HTERT RPE-1 (cell line): ENCODE data around the gene ROBO2.

ENCODE experiments used
- in situ Hi-C: fragments of 300-500 bp; cut with MboI; formaldehyde crosslinking; loops from 4 replicates; pipeline ENCODE4 v1.14.3; 2020; ENCODE audit warnings: low sequenced_read_pairs

The ROBO2 gene

DNA sequence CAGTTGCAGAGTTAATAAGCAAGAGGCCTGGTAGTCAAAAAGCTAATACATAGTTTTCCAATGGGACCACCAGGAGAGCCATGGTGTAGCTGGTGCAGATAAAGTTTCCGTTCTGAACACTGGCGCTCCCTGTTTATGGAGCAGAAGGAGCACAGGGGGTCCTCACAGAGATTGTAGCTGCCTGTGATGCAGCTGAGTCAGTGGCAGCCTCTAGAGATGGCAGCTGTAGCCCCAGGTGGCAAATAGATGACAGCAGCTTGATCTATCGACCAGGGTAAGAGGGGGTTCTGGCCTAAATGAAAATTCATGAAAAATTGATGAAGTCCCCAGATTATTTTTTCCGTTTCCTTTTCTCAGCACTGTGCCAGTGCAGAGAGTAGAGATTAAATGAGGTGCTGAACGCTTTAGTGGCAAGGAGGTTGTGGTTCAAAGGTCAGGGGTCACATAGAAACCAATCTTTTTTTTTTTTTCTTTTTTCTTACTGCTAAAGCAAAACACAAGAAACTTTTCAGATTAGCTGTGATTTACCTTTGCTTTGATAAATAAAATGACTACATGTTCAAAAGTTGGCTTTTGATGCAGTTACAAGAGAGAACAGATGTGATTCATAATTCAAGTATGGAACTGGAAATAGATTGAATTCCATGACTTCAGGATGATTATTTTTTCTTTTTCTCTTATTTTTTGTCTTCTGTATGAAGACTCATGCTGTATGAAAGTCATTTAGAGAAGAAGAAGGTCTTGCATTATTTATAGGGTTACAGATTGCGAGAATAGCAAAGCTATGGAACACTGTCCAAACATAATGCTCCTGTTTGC lies 63.3 kb downstream of the ROBO2 start:
- in situ Hi-C loops, result no loop called here

DNA sequence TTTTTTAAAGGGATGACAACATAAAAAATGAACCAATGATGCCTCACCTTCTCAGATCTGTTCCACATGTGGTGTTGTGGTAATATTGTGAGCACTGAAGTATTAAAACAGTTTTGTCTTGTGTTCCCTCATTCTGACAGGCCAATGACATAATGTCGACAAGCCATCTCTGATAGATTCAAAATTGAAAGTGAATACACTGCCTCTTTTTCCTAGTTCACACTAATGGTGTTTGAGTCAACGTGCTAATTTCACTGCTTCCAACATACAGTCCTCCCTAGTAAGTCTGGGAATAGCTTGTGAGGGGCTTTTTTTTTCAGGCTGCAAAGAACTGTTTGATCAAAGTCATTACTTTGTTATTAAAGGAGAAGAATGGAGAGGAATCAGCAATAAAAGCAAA lies 82.8 kb downstream of the ROBO2 start:
- in situ Hi-C loops, result no loop called here

DNA sequence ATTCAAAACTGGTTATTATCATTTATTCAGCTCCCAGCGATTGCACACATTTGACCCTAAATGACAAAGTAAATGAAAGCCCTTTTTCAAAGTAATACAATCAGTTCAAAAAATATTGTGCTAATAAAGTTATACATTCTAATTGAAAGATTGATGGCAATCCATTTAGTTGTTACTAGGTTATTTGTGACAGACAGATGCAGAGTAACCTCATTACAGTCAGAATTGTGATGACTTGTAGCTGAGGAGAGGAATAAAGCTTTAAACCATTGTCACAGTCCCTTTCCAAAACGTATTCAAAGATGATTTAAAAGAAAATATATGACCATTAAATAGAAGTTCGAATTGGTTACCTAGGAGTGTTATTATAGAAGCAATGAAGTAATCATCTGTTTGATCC lies 86.1 kb downstream of the ROBO2 start:
- in situ Hi-C loops, result no loop called here

DNA sequence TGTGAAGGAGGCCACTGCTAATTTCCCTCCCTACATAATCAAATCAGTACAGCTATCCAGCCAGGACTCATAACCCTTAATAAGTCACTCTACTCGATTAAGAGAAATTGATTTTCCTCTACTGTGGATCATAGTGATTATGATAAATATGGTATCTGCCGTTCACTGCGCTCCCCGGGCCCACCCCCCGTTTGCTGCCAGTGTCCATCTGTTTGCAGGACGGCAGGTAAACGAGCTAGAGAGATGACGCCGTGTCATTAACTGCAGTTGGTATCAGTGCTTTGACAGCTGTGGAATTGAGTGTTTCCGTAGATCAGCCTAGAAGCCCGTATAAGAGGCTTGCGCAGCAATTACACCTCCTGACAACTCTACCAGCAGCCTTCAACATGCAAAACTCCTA lies 94.9 kb downstream of the ROBO2 start:
- in situ Hi-C loops, result no loop called here

DNA sequence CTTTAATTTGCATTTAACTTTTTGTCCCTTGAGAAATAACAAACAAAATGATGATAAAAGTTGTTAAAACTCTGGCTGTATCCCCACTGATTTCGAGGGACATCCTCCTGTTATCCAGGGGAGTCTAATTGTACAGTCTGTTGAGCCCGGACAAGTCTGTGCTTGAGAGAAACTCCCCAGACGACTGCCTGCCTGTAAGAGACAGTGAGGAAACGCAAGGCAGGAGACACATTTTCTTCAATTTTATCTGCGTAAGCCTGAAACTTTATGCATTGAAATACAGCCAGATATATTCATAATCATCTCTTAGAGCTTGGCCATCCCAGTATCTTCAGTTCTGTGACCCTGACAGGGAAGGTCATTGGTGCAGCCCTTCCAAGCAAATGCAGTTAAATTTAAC lies 97.7 kb downstream of the ROBO2 start:
- in situ Hi-C loops, result no loop called here

DNA sequence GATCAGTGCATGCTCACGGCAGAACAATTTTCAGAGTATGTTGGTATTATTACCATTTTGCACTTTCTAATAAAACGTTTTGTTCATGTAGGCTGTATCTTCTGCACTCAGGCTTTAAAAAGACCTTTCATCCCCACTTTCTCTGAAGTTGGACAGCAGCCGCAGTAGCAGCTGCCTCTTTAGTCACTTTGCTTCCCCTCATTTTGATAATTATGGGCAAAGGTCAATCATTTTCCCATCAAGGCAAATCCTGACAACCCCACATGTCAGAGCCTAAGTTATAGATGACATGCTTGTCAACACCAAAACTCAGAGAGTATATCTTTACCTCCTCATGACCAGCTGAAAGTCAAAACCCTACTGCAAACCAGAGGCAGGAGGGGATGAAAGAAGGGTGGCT lies 99.7 kb downstream of the ROBO2 start:
- in situ Hi-C loops, result no loop called here

DNA sequence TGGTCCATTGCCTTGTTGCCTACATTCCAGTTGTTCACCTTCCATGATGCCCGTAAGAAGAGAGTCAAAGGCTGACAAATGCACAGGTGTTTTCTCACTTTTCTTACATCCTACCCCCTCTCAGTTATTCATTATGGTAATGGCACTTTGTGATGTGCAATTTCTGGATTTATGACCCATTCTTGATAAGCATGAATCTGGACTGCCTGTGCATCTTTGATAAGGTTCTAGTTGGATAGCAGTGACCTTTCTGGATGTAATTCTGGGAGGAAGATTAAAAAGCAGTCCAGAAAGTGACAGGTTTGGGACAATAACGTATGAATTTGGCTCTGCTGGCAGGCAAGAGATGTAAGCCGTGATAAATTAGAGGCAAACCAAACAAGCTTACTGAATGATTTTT lies 101.5 kb downstream of the ROBO2 start:
- in situ Hi-C loops, result no loop called here

DNA sequence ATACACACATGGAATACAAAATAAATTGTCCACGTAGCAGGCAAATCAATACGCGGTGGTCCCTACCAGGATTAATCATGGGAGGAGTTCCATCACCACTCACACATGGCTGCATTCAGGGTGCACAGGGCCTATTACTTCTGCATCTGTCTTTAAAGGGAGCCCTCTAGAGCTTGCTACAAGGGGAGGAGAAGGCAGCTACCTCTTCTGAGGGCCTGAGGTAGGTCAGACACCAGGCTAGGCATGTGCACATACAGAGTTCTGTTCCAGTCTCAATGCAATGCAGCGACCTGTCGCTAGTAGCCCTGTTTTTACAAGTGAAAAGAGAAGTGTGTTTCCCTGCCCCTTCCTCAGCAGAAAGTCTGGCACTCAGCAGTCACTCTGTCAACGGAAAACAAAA lies 102.7 kb downstream of the ROBO2 start:
- in situ Hi-C loops, result no loop called here

DNA sequence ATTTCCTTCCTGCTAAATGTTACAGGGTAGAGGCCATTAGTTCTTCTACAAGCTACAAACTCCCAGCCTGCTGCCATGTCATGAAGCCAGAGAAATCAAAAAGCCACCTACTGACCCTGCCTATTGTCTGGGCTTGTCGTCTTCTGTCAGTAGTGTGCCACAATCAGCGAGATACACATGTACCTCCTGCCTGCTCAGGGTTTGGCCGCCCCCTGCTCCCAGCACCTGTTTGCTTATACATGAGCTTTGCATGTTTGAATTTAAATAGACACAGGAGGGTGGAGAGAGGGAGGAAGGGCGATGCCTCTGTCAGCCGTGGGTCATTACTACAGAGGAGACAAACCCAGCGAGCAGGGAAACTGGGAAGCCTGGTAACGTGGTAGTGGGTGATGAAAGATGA lies 106.1 kb downstream of the ROBO2 start:
- in situ Hi-C loops, result no loop called here

DNA sequence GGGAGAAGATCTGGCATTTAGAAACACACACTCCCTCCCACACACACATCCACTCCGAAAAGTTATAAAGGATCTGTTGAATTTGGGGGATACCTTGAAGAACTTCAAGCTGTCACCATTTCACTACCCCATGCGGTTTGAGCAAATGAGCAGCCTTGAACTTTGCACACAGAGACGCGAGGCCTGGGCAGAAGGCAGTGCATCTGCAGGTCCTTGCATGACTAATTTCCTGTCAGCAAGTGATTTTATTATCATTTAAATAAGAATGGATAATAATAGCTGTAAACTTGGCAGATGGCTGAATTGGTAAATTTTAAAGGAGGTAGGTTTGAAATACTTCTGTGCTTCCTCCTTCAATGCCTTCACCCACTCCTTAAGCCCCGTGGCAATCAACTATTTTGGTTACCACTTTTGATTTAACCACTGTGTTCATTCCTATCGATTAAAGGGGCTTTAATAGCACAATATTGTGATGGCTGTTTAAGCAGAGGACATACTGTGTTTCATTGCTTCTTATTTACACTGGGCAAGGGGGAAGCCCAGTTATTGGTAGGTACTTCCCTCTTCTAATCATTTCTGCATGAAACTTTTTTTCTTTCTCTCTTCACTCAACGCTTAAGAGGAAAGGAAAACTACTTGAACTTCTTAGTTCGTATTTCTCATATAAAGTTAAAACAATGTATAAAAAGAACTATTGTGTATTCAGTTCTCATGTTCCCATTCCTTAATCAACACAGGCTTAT lies 108.1 kb downstream of the ROBO2 start:
- in situ Hi-C loops, result no loop called here

DNA sequence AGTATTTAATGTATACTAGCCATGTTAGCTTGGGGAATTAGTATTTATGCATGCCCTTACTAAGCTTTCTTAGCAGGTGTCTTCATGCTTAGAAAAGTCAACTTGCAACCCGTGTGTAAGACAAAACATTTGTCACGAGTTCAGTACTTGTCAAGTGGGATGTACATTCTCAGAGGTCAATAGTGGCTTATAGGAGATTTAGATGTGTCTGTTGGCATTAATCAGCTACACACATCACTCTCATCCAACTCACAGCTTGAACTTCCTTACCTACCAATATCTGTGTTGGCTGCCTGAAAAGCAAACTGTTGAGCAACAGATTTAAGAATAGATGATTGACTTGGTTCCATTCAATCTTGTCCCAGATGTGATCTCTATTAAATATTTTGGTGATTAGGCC lies 109.5 kb downstream of the ROBO2 start:
- in situ Hi-C loops, result no loop called here

DNA sequence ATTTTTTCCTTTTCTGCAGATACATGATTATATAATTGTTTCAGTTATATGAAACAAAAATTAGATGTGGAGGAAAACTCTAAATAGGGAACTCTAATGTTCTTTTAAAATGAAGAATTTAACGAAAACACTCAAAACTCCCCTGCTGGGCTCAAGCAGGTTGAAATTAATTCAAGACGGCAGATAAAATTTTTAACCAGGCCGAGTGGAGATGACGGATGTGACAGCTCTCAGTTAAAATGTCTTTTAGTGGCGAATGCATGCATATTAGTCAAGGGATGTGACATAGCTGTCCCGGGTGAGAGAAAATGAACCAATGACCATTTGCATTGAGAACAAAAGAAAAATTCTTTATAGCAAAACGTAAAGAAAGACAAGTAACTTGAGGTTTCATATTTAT lies 110.1 kb downstream of the ROBO2 start:
- in situ Hi-C loops, result no loop called here

DNA sequence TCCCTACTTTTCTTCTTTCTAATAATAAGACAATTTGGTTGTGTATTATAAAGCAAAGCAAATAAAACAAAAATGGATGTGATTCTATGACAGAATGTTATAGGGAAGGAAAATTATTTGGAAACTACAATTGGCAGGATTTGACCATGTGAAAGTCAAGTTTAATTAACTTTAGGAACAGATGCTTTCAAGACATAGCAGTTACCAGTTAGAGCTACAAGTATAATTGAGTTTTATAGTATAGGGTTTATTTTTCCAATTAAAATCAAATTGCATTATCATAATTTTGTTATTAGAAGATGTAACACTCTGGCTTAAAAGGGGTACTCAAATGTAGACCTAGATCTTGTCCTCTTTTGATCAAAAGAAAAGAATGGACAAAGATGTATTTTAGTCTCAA lies 110.9 kb downstream of the ROBO2 start:
- in situ Hi-C loops, result no loop called here

DNA sequence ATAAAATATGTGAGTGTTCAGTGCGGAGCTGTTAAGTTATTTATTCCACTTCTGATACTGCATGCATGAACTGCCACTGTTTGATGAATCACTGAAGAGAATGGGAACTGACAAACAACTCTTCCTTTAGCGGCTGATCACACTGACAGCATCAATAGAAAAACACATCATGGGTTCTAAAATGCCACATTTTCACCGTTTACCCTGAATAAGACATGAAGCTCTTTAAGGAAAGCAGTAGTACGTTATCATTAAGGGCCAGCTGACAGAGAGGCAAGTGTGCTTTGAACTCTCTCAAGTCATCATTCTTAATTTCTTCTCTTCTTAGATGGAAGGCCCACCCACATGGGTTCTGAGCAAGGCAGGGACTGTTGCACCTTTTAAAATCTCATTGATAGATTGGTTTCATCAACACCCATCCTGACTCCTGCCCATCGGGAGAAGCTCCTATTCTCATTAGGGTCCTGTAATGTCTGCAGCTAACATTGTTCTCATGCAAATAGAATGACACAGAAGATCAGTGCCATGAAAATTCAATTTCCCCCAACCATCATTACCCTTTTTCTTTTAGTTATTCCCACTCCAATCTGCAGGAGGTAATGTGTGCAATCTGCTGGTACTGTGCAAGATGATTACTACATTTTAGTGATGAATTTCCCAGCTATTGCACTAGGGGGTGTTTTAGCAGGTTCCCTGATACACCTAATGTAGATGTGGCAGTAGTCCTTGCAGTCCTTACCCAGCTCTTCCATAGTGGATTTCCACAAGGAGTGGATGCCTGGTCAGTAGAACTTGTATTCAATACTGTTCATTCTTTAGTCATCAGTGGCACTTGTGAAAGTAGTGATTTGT lies 119.1 kb downstream of the ROBO2 start:
- in situ Hi-C loops, result no loop called here

DNA sequence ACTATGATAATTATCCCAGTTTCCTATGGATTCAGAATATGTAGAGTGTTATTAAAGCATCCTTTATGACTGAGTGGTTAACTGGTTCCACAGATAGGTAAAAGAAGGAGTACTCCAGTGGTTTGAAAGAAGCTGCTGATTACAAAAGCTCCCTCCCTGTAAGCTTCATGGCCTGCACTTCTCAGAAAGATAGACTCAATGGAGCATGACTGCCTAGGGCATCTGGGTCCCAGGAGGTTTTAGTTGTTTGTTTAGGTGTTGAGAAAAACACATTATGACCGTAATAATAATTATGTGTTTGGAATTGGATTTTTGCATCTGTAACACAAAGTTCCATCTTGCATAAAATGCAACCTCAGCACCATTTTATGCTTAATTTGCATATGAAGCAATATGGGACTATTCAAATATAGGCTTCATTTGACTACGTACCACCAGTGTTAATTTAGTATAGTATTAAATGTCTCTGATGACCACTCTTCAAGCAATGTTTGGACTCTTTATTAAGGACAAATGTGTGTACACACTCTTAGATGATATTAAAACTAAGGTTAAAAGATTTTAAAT lies 121.1 kb downstream of the ROBO2 start:
- in situ Hi-C loops, result no loop called here

DNA sequence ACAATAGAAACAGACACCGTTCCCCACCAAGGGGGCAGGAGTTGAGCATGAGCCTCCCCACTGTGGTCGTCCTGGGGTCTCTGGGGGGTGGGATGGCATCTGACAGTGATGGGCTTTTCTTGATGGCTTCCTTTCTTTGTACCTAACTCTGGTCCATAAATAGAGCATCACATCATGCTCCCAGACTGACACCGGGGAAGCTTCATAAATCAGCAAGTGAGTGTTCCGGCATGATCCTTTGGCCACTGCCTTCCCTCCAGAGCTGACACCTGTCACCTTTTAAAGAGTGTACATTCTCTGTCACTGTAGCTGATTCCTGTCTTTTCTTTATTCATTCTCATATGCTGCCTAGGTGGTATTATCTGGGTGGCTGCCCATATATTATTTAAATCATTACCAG lies 129.9 kb downstream of the ROBO2 start:
- in situ Hi-C loops, result no loop called here

DNA sequence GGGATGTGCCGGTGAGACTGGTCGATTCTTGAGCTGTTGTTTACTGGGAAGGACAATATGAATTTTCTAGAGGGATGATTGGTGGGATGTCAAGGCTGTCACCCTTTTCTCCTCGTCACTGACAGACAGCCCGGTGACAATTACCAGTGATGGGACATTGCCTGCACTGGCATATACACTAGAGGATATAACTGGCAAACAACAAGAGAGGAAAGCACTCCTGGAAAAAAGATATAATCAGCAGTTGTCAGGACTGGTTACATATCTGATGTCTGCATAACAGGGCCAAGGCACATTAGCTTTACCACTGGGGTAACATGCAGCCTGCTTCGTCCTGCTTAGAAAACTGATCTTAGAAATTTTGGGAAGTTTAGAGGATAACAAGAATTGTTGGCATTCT lies 131.1 kb downstream of the ROBO2 start:
- in situ Hi-C loops, result no loop called here

DNA sequence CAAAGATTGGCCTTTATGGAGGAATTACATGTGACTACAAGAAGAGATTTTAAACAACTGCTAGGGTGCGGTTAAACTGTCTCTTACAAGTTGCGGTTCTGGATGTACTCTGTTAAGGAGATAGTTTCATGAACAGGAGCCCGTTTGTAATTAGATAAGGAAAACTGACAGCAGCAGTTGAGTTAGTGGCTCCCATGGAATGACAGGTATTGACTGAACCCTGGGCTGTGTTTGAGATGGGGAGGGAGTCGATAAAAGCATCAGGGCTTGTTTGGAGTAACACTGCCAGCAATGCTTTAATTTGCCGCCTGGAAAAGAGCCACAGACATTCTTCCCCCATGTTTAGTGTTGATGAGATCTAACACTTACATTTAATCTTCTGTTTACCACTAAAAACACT lies 139.9 kb downstream of the ROBO2 start:
- in situ Hi-C loops, result no loop called here

DNA sequence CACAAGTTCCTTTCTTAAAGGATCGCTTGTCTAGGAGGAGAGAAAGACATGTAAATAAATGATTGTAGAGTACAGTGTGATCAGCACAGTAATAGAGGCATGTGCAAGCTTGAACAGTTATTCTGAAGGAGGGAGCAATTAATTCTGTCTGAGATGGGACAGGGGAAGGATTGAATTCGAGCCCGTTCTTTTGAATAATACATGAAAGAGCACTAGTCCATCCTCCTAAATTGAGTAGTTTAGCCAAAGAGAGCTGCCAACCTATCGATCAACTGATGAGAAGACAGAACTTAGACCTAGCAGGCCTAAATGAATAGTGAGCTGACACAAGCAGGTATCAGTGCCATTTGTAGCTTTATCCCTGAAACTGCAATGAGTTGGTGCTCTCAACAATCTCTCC lies 142.4 kb downstream of the ROBO2 start:
- in situ Hi-C loops, result no loop called here

DNA sequence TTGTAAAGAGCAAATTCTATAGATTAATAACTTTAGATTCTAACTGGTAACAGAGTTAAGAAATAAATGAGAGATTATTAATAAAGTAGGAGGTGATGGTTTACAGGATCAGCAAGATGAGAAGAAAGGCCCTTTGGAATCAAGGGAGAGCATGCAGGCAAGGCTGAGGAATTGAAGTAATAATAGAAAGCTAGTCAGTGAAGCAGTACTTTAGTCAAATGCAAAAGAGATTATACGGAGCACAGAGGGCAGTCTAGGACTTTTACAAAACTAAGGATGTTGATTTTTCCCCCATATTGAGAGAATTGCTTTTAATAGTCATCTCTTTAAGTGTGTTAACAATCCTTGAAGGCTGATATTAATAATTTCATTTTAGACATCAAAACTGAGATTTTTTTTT lies 146.4 kb downstream of the ROBO2 start:
- in situ Hi-C loops, result no loop called here

DNA sequence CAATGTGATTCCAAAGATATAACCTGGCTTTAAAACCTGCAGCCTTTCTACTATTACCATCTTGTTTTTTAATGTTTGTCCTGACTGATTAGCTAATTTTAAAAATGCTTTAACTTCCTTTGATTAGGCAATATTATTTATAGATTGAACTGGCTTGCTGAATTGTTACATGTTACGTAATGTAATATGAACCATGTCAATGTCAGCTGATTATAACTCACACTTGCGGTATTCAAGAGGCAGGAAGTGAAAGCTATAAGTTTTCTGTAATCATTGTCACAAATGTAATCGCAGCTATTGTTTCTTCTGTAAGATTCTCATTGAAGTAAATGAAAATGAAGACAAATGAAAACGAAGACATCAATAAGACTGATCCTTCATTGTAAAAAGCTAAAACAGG lies 146.8 kb downstream of the ROBO2 start:
- in situ Hi-C loops, result no loop called here
